Fibroblast of skin of back (primary cell): ENCODE results near the gene CCDC30.
"Not testable (repeated sequence)": the region's sequence is repeated elsewhere in the genome, so short reads cannot be mapped to it uniquely, and the experiment has no call there.

Experiments
- DNase-seq: peaks from one replicate; pipeline ENCODE4 v3.0.0-alpha.2; 2013

The CCDC30 gene

GRCh38 chr1:42658877-42659337 lies 195.8 kb downstream of the CCDC30 start:
- no peak for DNase-seq

DNA sequence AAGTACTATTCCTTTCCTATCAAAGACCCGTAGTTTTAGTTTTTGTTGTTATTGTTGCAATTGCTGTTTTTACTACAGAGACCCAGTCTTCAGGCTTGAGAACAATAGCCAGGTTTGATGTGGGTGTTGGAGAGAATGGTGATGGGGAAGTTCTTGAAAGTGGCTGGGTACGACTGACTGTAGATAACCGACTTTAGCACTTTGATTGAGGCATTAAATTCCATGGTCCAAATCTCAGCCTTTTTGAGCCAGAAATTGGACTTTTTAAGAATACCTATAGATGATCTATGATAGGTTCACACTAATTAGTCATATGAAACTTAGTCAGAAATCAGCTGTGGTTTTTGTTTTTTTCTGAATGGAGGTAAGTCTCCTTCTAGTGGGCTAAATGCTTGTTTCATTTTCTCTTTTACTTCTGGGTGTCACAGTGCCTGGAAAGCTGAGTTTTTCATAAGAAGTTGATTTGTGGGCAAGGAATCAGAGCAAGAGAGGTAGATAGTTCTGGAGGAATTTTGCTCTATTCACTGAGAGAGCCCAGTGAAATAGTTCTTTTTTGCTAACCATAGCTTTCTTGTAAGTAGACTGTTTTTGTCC lies 197.9 kb downstream of the CCDC30 start:
- DNase-seq, result no peak

GRCh38 chr1:42669936-42670335 lies 206.8 kb downstream of the CCDC30 start:
- no peak for DNase-seq

DNA sequence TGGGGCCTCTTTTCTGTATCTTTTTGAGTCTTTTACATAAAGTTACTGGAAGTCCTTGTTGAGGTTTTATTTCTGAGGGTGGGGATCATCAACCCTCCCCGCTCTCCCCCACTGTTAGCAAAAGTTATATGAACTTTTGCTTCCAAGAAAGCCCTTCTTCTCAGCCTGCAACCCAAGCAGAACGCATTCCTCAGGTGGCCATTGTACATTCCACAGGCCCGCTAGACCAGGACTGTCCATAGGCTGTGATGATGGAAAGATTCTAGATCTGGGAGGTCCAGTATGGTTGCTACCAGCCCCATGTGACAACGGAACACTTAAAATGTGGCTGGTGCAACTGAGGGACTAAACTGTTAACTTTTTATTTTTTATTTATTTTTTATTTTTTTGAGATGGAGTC lies 207.3 kb downstream of the CCDC30 start:
- DNase-seq, result no peak

DNA sequence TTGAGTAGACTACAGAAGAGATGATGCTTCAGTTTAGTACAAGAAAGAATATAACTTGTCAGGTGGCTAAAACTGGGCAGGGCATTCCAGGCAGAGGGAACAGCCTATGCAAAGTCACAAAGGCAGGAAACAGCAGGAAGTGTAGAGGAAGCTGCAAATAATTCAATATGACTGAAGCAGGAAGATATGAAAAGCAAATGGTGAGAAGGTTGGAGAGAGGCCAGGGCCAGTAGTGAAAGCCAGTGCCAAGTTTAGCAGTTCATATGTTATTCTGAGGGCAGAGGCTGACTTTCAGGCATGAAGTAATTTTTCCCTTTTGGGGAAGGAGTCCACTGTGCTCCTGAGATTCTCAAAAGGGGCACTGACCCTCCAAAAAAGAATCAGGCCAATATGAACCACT lies 211.1 kb downstream of the CCDC30 start:
- DNase-seq, result no peak

DNA sequence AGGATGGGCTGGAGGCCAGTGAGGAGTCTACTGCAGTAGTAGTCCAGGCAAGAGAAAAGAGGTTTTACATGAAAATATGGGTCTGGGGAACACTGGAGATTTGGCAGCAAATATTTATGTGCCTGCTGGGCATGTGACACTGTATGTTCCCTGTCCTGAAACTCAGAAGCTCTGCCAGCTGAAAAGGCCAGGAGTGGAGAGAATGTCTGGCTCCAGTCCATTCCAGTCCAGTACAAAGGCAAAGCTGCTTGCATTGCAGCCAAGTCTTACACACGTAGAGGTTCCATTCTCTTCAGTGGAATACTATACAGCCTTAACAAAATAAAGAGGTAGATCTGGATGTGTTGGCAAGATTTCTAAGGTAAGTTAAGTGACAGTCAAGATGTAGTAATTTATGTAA lies 211.6 kb downstream of the CCDC30 start:
- DNase-seq, result no peak

- no peak for DNase-seq
These were observed 212.4 kb downstream of the CCDC30 start for GRCh38 chr1:42675467-42675866.

- no peak for DNase-seq
These were observed 213.5 kb downstream of the CCDC30 start for GRCh38 chr1:42676534-42677087.

DNA sequence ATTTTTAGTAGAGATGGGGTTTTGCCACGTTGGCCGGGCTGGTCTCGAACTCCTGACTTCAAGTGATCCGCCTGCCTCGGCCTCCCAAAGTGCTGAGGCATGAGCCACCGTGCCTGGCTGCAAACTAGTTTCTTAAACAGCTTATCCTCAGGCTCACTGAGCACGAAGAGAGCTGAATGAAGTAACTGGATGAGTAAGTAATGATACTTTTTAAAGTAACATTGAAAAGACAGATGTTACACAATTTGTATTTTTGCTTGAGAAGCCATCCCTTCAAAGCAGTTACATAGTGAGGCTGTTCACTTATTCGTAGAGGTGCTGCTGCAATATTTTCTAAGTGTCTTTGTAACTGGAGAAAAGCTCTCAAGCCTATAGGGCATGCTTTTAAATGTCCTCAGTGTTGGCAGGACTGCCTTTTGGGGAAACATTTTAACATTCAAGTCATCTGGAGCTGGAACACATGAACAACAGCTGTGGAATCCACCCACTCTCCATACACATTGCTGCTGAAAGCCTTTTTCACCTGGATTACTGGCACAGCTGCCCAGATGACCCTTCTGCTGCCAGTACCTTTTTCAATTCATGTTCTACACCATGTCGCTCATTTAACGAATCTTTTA lies 216.4 kb downstream of the CCDC30 start:
- no peak for DNase-seq

- no peak for DNase-seq
These were observed 217.0 kb downstream of the CCDC30 start for GRCh38 chr1:42680055-42680454.

DNA sequence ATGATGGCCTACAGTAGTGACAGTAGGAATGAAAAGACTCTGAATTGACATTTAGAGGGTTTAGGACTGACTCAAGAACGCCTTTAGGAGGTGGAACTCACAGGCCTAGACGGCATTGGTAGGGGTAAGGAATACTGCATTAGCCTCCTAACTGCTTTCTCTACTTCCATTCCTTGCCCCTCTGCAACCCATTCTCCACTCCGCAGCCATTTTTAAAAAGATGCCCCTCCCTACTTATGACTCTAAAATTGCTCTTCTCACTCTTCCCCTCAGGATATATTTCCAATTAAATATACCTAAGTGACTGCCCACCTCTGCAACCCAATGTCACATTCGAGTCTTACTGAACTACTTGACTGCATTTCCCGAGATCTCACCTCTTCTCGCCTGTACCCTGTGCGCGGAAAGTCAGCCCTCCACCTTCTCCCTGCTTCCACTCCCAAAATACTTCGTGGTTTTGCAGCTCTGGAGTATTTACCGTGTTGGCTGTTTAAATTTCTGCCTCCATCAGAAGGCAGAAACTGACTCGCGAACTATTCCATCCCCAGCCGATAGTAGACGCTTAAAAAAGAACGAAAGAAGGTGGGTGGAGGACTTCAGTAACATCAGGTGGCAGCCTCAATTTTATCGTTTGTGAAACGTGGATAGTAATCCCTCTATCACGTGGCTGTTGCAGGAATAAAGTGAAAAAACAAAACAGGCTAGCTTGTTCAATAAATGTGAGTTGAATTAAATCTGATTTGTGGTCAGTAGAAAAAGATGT lies 218.0 kb downstream of the CCDC30 start:
- peak; percentile 19 for DNase-seq

DNA sequence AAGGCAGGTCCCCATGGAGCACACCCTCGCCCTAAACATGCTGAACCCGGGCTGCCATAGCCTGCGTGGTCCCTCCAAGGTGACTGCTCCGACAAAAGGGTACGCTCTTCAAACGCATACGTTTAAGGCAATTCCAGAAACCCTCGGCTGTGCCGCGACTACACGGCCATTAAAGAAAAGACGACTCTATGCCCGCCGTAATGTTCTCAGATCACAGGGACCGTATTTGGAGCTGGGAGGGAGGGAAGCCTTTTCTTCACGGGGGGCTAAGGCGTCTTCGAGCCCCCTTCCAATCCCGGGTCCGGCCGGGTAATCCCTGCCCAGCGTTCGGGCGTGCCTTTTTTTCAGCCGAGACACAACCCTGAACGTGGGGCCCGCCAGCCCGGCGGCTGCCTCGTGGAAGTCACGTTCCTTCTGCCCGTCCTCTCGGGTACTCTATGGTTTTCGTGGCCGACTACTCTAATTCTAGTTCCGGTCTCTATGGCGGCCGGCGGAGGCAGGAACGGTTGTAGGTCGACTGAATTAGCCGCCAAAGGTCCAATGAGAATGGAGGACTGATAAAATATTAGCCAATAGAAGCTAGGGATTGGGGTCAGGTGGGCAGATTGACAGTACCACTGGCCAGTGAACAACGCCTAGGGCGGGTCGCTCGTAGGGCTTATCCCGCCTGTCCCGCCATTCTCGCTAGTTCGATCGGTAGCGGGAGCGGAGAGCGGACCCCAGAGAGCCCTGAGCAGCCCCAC lies 218.8 kb downstream of the CCDC30 start, which contains the start of gene YBX1:
TSS of gene YBX1 (plus strand) at position 678 of the 743 bp plus-strand sequence. CDS start 148 bp downstream, outside the sequence.
- DNase-seq, result peak; percentile 99

DNA sequence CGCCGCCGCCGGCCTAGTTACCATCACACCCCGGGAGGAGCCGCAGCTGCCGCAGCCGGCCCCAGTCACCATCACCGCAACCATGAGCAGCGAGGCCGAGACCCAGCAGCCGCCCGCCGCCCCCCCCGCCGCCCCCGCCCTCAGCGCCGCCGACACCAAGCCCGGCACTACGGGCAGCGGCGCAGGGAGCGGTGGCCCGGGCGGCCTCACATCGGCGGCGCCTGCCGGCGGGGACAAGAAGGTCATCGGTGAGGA lies 219.3 kb downstream of the CCDC30 start:
- not testable (repeated sequence) for DNase-seq

GRCh38 chr1:42682739-42683531 lies 219.8 kb downstream of the CCDC30 start:
- peak; percentile 64 for DNase-seq

DNA sequence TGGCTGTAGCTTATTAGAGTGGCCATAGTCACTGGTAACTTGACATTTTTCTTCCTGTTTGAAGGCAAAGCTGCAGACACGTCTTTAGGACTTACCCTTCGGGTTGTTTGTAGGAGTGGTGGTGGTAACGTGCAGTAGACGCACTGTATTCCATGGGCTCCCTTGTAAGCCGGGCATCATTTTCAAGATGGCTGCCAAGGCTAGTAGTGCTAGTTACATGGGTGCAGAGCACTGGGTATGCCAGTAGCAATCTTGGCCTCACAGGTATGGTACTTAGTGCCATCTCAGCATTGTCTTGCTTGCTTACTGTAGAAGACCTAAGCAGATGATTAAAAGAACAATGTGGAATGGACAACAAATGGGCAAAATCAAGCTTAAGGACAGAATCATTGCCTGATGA lies 221.1 kb downstream of the CCDC30 start:
- no peak for DNase-seq

DNA sequence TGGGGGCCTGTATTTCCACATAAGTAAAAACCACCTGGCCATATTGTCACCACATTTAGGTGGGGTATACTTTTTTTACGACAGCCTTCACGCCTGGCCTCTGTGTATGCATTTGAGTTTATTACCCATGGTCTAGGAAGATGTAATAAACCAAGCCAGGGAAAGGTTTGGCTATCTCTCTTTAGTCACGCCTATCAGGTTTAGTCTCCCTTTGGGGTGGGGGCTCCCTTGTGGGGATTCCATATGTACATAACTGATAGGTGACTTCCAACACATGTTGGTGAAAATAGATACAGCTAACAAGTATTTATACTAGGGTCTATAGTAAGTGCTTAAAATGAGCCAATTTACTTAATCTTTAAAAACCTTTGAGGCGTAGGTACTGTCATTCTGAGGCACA lies 223.3 kb downstream of the CCDC30 start:
- no peak for DNase-seq

DNA sequence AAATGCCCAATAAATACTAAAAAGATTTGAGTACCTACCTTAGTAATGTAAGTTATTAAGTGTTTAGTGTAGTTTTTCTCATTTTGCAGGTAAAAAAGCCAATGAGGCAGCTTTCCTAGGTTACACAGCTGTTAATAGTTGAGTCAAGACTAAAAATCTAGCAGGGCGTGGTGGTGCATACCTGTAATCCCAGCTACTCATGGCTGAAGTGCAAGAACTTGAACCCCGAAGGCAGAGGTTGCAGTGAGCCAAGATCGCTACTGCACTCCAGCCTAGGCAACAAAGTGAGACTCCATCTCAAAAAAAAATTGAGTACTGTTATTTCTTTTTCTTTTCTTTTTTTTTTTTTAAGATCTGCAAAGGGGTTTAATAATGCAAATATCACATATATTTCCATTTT lies 226.8 kb downstream of the CCDC30 start:
- DNase-seq, result no peak

DNA sequence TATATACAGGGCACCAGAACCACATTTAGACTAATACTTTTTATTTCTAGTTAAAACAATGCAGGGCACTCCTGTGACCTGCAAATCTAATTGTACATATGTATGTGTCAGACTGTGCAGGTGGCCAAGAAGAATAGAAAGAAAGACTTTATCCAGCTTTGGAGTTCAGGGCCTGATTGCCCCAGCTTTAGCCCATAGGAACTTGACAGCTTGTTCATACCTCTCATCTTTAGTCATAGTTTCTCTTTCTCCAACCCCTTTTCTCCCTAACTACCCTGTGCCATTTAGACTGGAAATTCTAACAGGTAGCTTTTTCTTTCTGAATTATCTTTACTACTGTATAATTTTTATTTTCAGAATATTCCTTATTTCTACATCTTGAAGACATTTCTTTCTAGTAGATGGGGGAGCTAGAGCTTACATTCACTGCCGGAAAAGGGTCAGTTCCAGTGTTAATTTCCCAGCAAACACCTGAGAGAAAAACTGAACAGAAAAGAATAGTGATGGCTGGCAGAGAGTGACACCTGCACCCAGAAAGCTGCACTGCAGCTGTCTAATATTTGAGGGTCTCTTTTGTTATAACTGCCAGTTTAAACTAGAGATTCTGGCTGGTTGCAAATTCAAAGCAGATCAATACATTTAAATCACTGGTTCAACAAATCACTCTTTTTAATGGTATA lies 227.5 kb downstream of the CCDC30 start:
- DNase-seq, result no peak

DNA sequence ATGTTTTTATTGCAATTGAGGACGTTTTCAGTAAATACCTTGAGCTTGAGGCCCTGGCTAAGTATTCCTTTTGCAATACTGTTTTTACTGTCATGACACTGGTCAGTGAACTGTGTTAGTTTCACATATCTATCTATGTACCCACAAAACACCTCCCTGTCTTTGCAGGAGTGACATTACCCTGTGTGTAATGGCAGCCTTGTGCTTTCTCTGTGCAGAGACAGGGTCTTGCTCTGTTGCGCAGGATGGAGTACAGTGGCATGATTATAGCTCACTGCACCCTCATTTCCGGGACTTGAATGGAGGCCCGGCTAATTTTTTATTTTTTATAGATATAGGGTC lies 228.0 kb downstream of the CCDC30 start:
- no peak for DNase-seq

GRCh38 chr1:42692461-42692860 lies 229.4 kb downstream of the CCDC30 start:
- no peak for DNase-seq

GRCh38 chr1:42692911-42693310 lies 229.8 kb downstream of the CCDC30 start:
- no peak for DNase-seq
